ENCODE results near the gene FILIP1.
A peak's percentile ranks its signal among the peaks of the same experiment; 100 is the strongest.
"Not testable (repeated sequence)": the region's sequence is repeated elsewhere in the genome, so short reads cannot be mapped to it uniquely, and the experiment has no call there.

The FILIP1 gene

GRCh38 chr6:75419980-75420379, 73.6 kb downstream of the FILIP1 start:
- no peak for DNase-seq (ENCODE audit: low spot score)

GRCh38 chr6:75419416-75419815, 74.2 kb downstream of the FILIP1 start:
- DNase-seq (ENCODE audit: low spot score): no peak

DNA sequence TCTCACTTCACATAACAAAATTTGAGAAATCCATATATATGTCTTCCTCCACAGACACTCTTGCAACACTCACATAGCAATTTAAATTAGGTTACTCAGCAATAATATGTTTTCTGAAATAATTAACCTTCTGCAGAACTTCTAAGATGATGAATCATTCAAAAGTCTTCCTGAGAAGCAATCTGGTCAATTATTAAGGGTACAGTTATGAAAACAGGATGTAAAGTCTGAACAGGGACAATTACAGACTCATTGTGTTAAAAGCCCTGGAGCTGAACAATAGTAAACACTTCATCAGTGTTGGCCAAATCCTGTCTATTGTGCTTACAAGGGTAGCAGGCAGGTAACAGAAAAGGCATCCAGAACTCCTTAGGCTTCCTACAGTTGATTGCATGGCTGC, 75.4 kb downstream of the FILIP1 start:
- DNase-seq (ENCODE audit: low spot score): no peak

- DNase-seq (ENCODE audit: low spot score): no peak
Observed at GRCh38 chr6:75416443-75416842, 77.2 kb downstream of the FILIP1 start.

DNA sequence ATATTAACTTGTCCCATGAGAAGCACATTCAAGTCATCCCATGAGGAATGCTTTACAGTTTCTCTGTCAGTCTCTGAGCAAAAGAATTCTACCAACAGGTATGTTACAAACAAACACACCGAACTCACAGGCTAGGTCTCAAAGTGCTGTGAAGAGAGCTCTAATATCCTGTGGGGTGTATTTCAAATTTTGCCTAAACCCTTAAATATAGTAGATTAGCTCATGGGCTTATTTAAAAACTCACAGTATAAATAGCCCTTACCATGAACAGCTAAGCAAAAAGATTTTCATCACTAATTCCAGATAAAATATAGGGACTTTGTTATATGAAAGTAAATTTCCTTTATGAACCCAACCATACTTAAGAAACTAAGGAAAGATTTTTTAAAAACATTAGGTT, 77.8 kb downstream of the FILIP1 start:
- DNase-seq (ENCODE audit: low spot score): no peak

DNA sequence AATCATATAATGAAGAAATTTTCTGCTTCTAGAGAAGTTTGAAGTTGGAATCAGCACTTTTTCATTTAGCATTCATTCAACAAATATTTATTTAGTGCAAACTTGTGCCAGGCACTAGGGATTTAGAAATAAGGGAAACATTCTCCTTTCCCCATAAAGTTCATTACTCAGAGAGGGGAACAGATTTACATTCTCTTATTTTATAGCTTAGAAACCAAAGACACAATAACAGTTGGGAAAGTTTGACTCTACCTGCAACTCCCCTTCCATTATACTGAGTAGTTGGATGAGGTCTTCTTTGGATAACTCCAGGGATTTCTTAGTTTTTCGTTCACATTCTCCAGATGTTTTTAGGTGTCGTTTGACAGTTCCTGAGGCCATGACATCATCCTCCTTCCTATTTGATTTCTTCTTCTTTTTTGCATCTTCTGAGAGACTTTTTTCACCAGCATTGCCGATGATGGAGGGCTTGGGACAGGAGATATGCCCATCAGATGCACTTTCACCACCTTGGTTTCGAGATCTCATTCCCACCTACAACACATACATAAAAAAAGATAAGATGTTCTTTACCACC, 79.1 kb downstream of the FILIP1 start:
- DNase-seq (ENCODE audit: low spot score): no peak

GRCh38 chr6:75412969-75413662, 80.5 kb downstream of the FILIP1 start:
- DNase-seq (ENCODE audit: low spot score): no peak

DNA sequence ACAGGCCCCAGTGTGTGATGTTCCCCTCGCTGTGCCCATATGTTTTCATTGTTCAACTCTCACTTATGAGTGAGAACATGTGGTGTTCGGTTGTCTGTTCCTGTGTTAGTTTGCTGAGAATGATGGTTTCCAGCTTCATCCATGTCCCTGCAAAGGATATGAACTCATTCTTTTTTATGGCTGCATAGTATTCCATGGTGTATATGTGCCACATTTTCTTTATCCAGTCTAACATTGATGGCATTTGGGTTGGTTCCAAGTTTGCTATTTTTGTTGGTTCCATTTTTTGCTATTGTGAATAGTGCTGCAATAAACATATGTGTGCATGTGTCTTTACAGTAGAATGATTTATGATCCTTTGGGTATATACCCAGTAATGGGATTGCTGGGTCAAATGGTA, 83.0 kb downstream of the FILIP1 start:
- DNase-seq (ENCODE audit: low spot score): not testable (repeated sequence)

- no peak for DNase-seq (ENCODE audit: low spot score)
Observed at GRCh38 chr6:75409928-75410327, 83.7 kb downstream of the FILIP1 start.

GRCh38 chr6:75409286-75409685, 84.3 kb downstream of the FILIP1 start:
- no peak for DNase-seq (ENCODE audit: low spot score)

GRCh38 chr6:75403563-75404080, 90.0 kb downstream of the FILIP1 start:
- DNase-seq (ENCODE audit: low spot score): no peak

GRCh38 chr6:75402296-75402695, 91.3 kb downstream of the FILIP1 start:
- peak; percentile 8 for DNase-seq (ENCODE audit: low spot score)

GRCh38 chr6:75397656-75398465, 95.7 kb downstream of the FILIP1 start:
- DNase-seq (ENCODE audit: low spot score): no peak

DNA sequence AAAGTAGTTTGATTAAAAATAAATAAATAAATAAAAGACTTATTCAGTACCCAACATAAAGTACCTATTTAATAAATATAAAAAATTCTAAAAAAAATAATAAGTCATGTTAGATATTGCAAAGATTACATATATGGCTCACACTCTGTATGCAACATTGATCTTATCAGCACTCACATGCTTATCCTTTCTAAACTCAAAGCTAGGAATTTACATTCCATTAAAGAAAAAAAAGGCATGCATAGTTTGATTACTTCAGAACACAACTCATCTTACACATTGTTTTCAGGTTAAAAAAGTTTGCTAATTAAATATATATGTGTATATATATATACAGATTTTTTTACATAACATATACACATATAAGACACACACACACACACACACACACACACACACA, 96.4 kb downstream of the FILIP1 start:
- no peak for DNase-seq (ENCODE audit: low spot score)

DNA sequence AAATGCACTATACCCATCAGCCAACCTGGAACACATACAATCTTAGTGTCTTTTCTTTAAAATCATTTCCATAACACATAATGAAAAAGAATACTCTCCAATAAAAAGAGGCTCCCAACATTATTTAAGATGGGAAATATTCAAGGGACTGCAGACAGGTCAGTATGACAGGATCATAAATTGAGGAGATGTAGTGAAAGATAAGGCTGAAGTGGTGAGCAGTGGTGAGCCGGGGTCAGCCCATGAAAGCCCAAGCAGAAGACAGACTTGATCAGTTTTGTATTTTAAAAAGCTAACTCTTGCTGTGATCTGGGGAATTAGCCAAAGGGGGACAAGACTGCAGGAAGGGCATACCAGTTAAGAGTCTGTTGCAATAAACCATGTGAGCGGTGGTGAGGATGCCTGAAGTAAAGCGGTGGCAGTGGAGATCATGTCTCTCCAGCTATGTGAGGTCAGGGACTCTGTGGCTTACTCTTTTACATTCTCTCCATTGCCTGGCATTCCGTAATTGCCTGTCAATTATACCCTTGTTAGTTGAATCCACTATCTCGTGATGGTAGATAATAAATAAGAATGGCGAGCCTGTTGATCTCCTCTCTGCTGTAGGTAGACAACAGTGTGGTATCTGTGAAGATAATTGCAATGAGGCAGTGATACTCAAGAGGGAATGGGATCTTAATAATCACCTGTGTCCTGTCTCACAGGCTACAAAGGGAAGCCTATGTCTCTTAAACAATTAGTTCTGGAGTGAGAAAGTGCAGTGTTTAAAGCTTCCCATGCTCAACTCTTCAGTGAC, 97.4 kb downstream of the FILIP1 start:
- no peak for DNase-seq (ENCODE audit: low spot score)

DNA sequence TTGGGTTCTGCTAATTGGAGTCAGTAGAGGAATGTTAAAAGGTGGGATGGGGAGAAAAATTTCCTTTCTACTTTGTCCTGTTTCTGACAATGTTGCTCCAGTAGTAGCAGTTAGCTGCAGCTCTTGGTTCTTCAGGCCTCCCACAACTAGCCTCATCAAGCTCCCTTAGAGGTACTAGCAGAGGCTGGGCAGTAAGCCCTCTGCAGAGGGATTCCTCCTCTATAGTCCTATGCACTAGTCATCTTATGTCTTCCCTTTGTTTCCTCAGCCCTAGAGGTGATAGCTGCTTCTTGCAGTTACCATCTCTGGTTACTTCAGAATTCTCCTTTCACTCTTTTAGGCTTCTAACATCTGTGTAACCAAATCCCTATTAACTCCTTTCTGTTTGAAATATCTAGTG, 99.8 kb downstream of the FILIP1 start:
- no peak for DNase-seq (ENCODE audit: low spot score)

- DNase-seq (ENCODE audit: low spot score): no peak
Observed at GRCh38 chr6:75391276-75391675, 102.3 kb downstream of the FILIP1 start.

DNA sequence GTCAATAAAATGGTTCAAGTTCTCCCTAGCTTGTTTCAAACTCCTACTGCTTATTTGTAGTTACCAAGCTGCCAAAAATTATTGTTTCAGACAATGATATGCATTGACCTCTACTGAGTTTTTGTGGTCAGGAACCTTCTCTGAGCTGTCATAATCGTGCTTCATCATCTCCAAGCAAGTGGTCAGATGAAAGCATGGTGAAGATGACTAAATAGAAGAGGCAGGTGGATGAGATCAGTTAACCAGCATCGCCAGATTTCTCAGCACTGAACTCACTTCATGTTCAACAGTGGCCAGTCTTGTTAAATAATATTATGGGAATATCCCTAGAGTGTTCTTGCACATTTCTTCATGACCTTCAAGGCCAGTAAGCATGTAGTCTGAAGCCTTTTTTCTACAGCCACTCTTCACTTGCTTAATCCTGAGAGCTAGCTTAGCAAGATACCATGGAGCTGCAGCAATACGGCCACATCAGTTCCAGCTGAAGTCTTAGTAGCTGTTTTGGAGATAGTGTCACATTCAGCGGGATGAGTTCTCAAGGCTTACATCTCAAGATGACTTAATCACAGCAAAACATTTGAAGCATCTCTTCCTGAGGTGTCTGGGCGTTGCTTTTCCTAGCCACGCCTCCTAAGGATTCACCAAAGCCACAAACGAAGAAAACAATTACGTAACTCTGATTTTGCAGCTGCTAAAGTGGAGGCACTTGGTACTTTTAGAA, 107.4 kb downstream of the FILIP1 start:
- peak; percentile 37 for DNase-seq (ENCODE audit: low spot score)

- no peak for DNase-seq (ENCODE audit: low spot score)
Observed at GRCh38 chr6:75384116-75384515, 109.5 kb downstream of the FILIP1 start.

DNA sequence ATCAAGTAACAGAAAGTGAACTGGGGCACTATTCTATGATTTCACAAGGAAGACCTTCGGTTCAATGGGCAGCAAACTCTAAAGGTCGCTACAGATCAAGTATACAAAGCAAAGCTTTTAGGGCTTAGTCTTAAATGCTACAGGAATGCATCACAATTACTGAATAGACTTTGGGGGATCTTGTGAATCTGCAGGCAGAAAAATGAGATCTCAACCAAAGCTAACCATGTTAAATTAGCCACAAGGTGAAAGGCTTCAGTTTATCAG, 111.0 kb downstream of the FILIP1 start:
- DNase-seq (ENCODE audit: low spot score): no peak

DNA sequence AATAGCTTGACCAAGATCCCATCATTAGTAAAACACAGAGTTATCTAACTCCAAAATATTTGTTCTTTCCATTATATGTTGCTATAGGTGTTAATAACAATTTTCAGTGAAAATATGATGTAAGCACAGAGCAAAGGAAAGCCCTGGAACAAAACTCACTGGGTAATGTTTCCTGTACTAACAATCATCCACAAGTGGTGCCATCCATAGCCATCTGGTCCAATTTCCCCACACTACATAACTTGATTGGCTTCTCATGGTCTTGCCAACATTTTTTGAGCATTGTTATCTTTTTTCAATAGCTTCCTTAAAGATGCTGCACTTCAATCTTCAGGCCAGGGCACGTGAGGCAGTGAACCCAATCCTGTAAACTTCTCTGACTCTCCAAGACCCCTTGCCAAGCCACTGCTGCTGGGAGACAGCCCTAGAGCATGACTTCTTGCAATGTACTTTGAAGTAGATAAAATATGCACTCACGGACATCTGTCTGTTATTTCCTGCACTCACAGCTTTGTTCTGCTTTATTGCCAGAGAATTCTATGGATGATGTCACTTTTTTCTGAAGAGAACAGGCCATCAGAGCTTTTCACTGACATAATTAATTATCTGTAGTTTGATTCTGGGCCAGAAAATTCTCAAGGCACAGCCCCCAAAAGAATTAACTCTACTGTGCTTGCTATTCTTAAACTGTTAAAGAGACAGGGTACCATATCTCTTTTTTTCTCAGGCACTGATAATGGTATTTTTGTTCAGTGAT, 111.5 kb downstream of the FILIP1 start:
- DNase-seq (ENCODE audit: low spot score): no peak
